ENCODE data around the gene SPAG8.

Gene SPAG8

GRCh38 chr9:35771534-35771933, 40.5 kb downstream of the SPAG8 start:
- Histone ChIP-seq H3K27ac (ENCODE audit: low read depth, low read length) (0 out of 2 replicates have a peak overlapping the region, but pooled peaks have one; percentile 6), H3K4me1 (ENCODE audit: control insufficient read depth, insufficient read depth, low read length, unreplicated experiment) (peaks cover 20% of the 10 kb centered on the region), H2AFZ (ENCODE audit: low read length, unreplicated experiment) (no peak overlapping the region), H3K79me2 (ENCODE audit: control insufficient read depth, insufficient read depth, low read length, unreplicated experiment) (no peaks in the 10 kb centered on the region), H3K36me3 (ENCODE audit: insufficient read depth, low read length) (no peaks in the 10 kb centered on the region), H3K27me3 (ENCODE audit: insufficient read depth, low read length) (no peaks in the 10 kb centered on the region), H3K4me3 (ENCODE audit: low read depth, low read length) (no peak overlapping the region)

- H3K79me2 ChIP-seq (ENCODE audit: control insufficient read depth, insufficient read depth, low read length, unreplicated experiment), result no peaks in the 10 kb centered on the region
- no peak overlapping the region for H2AFZ ChIP-seq (ENCODE audit: low read length, unreplicated experiment)
- no peaks in the 10 kb centered on the region for H3K36me3 ChIP-seq (ENCODE audit: insufficient read depth, low read length)
- no peak overlapping the region for H3K4me3 ChIP-seq (ENCODE audit: low read depth, low read length)
- no peaks in the 10 kb centered on the region for H3K27me3 ChIP-seq (ENCODE audit: insufficient read depth, low read length)
- 0 out of 2 replicates have a peak overlapping the region, but pooled peaks have one; percentile 6 for H3K27ac ChIP-seq (ENCODE audit: low read depth, low read length)
- H3K4me1 ChIP-seq (ENCODE audit: control insufficient read depth, insufficient read depth, low read length, unreplicated experiment), result peaks cover 20% of the 10 kb centered on the region
Measured at GRCh38 chr9:35771075-35771433, 41.0 kb downstream of the SPAG8 start.

- Histone ChIP-seq H3K27me3 (ENCODE audit: insufficient read depth, low read length) (no peaks in the 10 kb centered on the region), H3K4me1 (ENCODE audit: control insufficient read depth, insufficient read depth, low read length, unreplicated experiment) (peaks cover 20% of the 10 kb centered on the region), H3K27ac (ENCODE audit: low read depth, low read length) (no peak overlapping the region), H3K79me2 (ENCODE audit: control insufficient read depth, insufficient read depth, low read length, unreplicated experiment) (no peaks in the 10 kb centered on the region), H3K4me3 (ENCODE audit: low read depth, low read length) (no peak overlapping the region), H3K36me3 (ENCODE audit: insufficient read depth, low read length) (no peaks in the 10 kb centered on the region), H2AFZ (ENCODE audit: low read length, unreplicated experiment) (no peak overlapping the region)
Measured at GRCh38 chr9:35769763-35770162, 42.3 kb downstream of the SPAG8 start.

- Histone ChIP-seq H3K27me3 (ENCODE audit: insufficient read depth, low read length) (no peaks in the 10 kb centered on the region), H3K36me3 (ENCODE audit: insufficient read depth, low read length) (no peaks in the 10 kb centered on the region), H2AFZ (ENCODE audit: low read length, unreplicated experiment) (no peak overlapping the region), H3K27ac (ENCODE audit: low read depth, low read length) (no peak overlapping the region), H3K79me2 (ENCODE audit: control insufficient read depth, insufficient read depth, low read length, unreplicated experiment) (no peaks in the 10 kb centered on the region), H3K4me1 (ENCODE audit: control insufficient read depth, insufficient read depth, low read length, unreplicated experiment) (peaks cover 20% of the 10 kb centered on the region), H3K4me3 (ENCODE audit: low read depth, low read length) (no peak overlapping the region)
Measured at GRCh38 chr9:35767458-35767857, 44.6 kb downstream of the SPAG8 start.

- Histone ChIP-seq H3K4me3 (ENCODE audit: low read depth, low read length) (no peak overlapping the region), H2AFZ (ENCODE audit: low read length, unreplicated experiment) (no peak overlapping the region), H3K79me2 (ENCODE audit: control insufficient read depth, insufficient read depth, low read length, unreplicated experiment) (no peaks in the 10 kb centered on the region), H3K27ac (ENCODE audit: low read depth, low read length) (no peak overlapping the region), H3K36me3 (ENCODE audit: insufficient read depth, low read length) (no peaks in the 10 kb centered on the region), H3K27me3 (ENCODE audit: insufficient read depth, low read length) (no peaks in the 10 kb centered on the region), H3K4me1 (ENCODE audit: control insufficient read depth, insufficient read depth, low read length, unreplicated experiment) (peaks cover 17% of the 10 kb centered on the region)
Measured at GRCh38 chr9:35766997-35767396, 45.1 kb downstream of the SPAG8 start.

GRCh38 chr9:35763803-35764202, 48.3 kb downstream of the SPAG8 start:
- Histone ChIP-seq H3K79me2 (ENCODE audit: control insufficient read depth, insufficient read depth, low read length, unreplicated experiment) (no peaks in the 10 kb centered on the region), H3K27me3 (ENCODE audit: insufficient read depth, low read length) (no peaks in the 10 kb centered on the region), H3K4me1 (ENCODE audit: control insufficient read depth, insufficient read depth, low read length, unreplicated experiment) (peaks cover 13% of the 10 kb centered on the region), H3K36me3 (ENCODE audit: insufficient read depth, low read length) (no peaks in the 10 kb centered on the region), H3K27ac (ENCODE audit: low read depth, low read length) (no peak overlapping the region), H2AFZ (ENCODE audit: low read length, unreplicated experiment) (no peak overlapping the region), H3K4me3 (ENCODE audit: low read depth, low read length) (no peak overlapping the region)

- Histone ChIP-seq H3K27ac (ENCODE audit: low read depth, low read length) (no peak overlapping the region), H3K36me3 (ENCODE audit: insufficient read depth, low read length) (no peaks in the 10 kb centered on the region), H3K27me3 (ENCODE audit: insufficient read depth, low read length) (no peaks in the 10 kb centered on the region), H3K79me2 (ENCODE audit: control insufficient read depth, insufficient read depth, low read length, unreplicated experiment) (no peaks in the 10 kb centered on the region), H3K4me3 (ENCODE audit: low read depth, low read length) (no peak overlapping the region), H3K4me1 (ENCODE audit: control insufficient read depth, insufficient read depth, low read length, unreplicated experiment) (peaks cover 16% of the 10 kb centered on the region), H2AFZ (ENCODE audit: low read length, unreplicated experiment) (no peak overlapping the region)
Measured at GRCh38 chr9:35763181-35763580, 48.9 kb downstream of the SPAG8 start.

- no peak overlapping the region for H2AFZ ChIP-seq (ENCODE audit: low read length, unreplicated experiment)
- H3K27ac ChIP-seq (ENCODE audit: low read depth, low read length), result peak overlapping the region; percentile 23
- H3K79me2 ChIP-seq (ENCODE audit: control insufficient read depth, insufficient read depth, low read length, unreplicated experiment), result no peaks in the 10 kb centered on the region
Measured at GRCh38 chr9:35760651-35761050, 51.4 kb downstream of the SPAG8 start.

GRCh38 chr9:35759795-35760194, 52.3 kb downstream of the SPAG8 start:
- no peak overlapping the region for H3K27ac ChIP-seq (ENCODE audit: low read depth, low read length)
- no peak overlapping the region for H3K4me3 ChIP-seq (ENCODE audit: low read depth, low read length)
- H3K27me3 ChIP-seq (ENCODE audit: insufficient read depth, low read length), result no peaks in the 10 kb centered on the region
- H3K36me3 ChIP-seq (ENCODE audit: insufficient read depth, low read length), result 0 out of 2 replicates have a peak, but pooled peaks cover 3% of the 10 kb centered on the region
- H3K79me2 ChIP-seq (ENCODE audit: control insufficient read depth, insufficient read depth, low read length, unreplicated experiment), result no peaks in the 10 kb centered on the region
- H3K4me1 ChIP-seq (ENCODE audit: control insufficient read depth, insufficient read depth, low read length, unreplicated experiment), result peaks cover 24% of the 10 kb centered on the region
- H2AFZ ChIP-seq (ENCODE audit: low read length, unreplicated experiment), result no peak overlapping the region

More at GRCh38 chr9:35760651-35761050, 51.4 kb downstream of the SPAG8 start:
- Histone ChIP-seq H3K4me1 (ENCODE audit: control insufficient read depth, insufficient read depth, low read length, unreplicated experiment) (peaks cover 24% of the 10 kb centered on the region), H3K36me3 (ENCODE audit: insufficient read depth, low read length) (no peaks in the 10 kb centered on the region), H3K27me3 (ENCODE audit: insufficient read depth, low read length) (no peaks in the 10 kb centered on the region), H3K4me3 (ENCODE audit: low read depth, low read length) (no peak overlapping the region)
